ENCODE data around the gene ZNF93. TPM values are rescaled to one million over a fixed set of nuclear protein-coding genes. Genes with fewer than 3 reads are reported as not detected.

Gene ZNF93
- total and polyA plus RNA-seq, 9 of the 15 experiments (the other 6 are each of a cell fraction or from before 2014, with no cell fraction given): 11.1 to 26.3 (median 17.1) TPM

DNA sequence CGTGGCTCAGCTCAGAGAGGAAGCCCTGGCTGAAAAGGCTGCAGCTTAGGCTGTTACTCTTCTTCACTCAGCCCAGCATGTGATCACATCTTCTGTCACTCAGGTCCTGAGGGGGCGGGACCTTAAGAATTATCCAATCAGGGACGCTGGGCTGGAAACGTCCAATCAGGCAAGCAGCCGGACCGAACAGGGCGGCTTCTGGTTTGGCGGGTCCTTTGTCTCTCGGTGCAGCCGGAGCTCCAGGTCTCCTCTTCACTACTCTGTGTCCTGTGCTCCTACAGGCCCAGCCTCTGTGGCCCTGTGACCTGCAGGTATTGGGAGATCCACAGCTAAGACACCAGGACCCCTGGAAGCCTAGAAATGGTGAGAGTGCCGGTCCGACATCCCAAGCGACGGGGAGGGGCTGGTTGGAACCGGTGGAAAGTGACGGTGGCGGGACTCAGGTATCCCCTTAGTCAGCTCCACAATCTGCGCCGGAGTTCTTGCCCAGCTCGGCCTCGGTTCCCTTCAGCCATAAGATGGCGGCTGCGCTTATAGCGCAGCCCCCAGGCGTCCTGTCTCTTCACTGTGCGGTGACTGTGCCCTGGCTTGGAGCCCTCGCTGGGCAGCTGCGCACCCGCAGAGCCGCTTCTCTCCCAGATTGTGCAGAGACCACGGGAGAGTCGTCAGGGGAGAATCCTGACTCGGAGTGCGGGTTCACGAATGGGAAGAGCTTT is at the start of gene ZNF93 (continued):
- TF ChIP-seq, protein P1, sequence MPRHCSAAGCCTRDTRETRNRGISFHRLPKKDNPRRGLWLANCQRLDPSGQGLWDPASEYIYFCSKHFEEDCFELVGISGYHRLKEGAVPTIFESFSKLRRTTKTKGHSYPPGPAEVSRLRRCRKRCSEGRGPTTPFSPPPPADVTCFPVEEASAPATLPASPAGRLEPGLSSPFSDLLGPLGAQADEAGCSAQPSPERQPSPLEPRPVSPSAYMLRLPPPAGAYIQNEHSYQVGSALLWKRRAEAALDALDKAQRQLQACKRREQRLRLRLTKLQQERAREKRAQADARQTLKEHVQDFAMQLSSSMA (CRISPR knock-in tag; IDR thresholded peaks at IDR 0.05): no peak
- TF ChIP-seq ZFP30 (CRISPR knock-in tag; IDR thresholded peaks at IDR 0.05; ENCODE audit: borderline replicate concordance) (no peak), BHLHE40 (IDR thresholded peaks at IDR 0.05; ENCODE audit: low read length) (peak; percentile 51), NCOR1 (IDR thresholded peaks at IDR 0.05) (no peak), HDAC8 (tag; IDR thresholded peaks at IDR 0.05) (no peak), CCNT2 (IDR thresholded peaks at IDR 0.05; ENCODE audit: borderline replicate concordance, extremely low read depth, insufficient read length, low read depth, low read length) (no peak), HDAC3 (IDR thresholded peaks at IDR 0.05; ENCODE audit: borderline replicate concordance, partially characterized antibody) (peak; percentile 28), TAF1 (IDR thresholded peaks at IDR 0.05; ENCODE audit: control insufficient read depth, extremely low read depth, insufficient read depth, low read length, severe bottlenecking) (peak; percentile 84), RUNX1 (IDR thresholded peaks at IDR 0.05; ENCODE audit: low read depth) (no peak), SPI1 (IDR thresholded peaks at IDR 0.05; ENCODE audit: borderline replicate concordance, low read depth, low read length) (peak; percentile 68; the same call in 1 of the 2 replicates), RNF219 (CRISPR knock-in tag; IDR thresholded peaks at IDR 0.05) (no peak), FOXJ2 (tag; IDR thresholded peaks at IDR 0.05) (0 out of 2 replicates have a peak, but pooled peaks have one; percentile 22), MTF1 (CRISPR knock-in tag; IDR thresholded peaks at IDR 0.05; ENCODE audit: borderline replicate concordance) (no peak), OTX1 (CRISPR knock-in tag; IDR thresholded peaks at IDR 0.05) (0 out of 2 replicates have a peak, but pooled peaks have one; percentile 7), POLR2H (tag; IDR thresholded peaks at IDR 0.05; ENCODE audit: low read depth) (peak; percentile 93), NR0B1 (IDR thresholded peaks at IDR 0.05; ENCODE audit: partially characterized antibody) (no peak), ATF7 (IDR thresholded peaks at IDR 0.05) (peak; percentile 51; the same call in 1 of the 2 replicates)
- TF ChIP-seq, protein P2, sequence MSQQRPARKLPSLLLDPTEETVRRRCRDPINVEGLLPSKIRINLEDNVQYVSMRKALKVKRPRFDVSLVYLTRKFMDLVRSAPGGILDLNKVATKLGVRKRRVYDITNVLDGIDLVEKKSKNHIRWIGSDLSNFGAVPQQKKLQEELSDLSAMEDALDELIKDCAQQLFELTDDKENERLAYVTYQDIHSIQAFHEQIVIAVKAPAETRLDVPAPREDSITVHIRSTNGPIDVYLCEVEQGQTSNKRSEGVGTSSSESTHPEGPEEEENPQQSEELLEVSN (IDR thresholded peaks at IDR 0.05; ENCODE audit: borderline replicate concordance in 1 of 2, extremely low read depth in 1 of 2, insufficient read depth in 1 of 2, insufficient read length in 1 of 2, low read depth in 1 of 2, low read length in 1 of 2, poor library complexity in 1 of 2, severe bottlenecking in 1 of 2): peak; percentile 41 to 70
- TF ChIP-seq, protein P3, sequence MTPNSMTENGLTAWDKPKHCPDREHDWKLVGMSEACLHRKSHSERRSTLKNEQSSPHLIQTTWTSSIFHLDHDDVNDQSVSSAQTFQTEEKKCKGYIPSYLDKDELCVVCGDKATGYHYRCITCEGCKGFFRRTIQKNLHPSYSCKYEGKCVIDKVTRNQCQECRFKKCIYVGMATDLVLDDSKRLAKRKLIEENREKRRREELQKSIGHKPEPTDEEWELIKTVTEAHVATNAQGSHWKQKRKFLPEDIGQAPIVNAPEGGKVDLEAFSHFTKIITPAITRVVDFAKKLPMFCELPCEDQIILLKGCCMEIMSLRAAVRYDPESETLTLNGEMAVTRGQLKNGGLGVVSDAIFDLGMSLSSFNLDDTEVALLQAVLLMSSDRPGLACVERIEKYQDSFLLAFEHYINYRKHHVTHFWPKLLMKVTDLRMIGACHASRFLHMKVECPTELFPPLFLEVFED (CRISPR knock-in tag; conservative IDR thresholded peaks at IDR 0.05): 0 out of 2 replicates have a peak, but pooled peaks have one; percentile 5

Data from K562 (cell line).